B cell (primary cell): ENCODE measurements around the gene RAD51B.

ENCODE experiments used
- CTCF ChIP-seq: fragments of 200-600 bp; IDR thresholded peaks from one replicate; pipeline ENCODE4 v1.8.0; 2022; ENCODE audit warnings: antibody characterized with exemption, mild to moderate bottlenecking
- EZH2 ChIP-seq: IDR thresholded peaks from 2 replicates; pipeline ENCODE4 v1.6.1; 2012; ENCODE audit warnings: borderline replicate concordance, low read depth, mild to moderate bottlenecking, moderate library complexity, low read length; ENCODE audit not compliant: insufficient read depth, poor library complexity, severe bottlenecking

GRCh38 chr14:68028075-68028474, 208.5 kb downstream of the RAD51B start:
- TF ChIP-seq CTCF (no peak), EZH2 (no peak)
